Sigmoid colon (tissue), 7 donors: ENCODE measurements around the gene ATP2B3. TPM values are rescaled to one million over a fixed set of nuclear protein-coding genes. Genes with fewer than 3 reads are reported as not detected.
A peak's percentile ranks its signal among the peaks of the same experiment; 100 is the strongest.

Experiments used
- DNase-seq: peaks from one replicate; pipeline ENCODE4 v3.0.0-alpha.2; 2019
- H3K27ac ChIP-seq, 4 donors: fragments of 200-600 bp; sonication (generic); one replicate each; pipeline ENCODE4 v1.5.1; 2016 to 2019; ENCODE audit warnings: mild to moderate bottlenecking in 1 of 4
- H3K27me3 ChIP-seq, 3 donors: fragments of 200-600 bp; sonication (generic); one replicate each; pipeline ENCODE4 v1.5.1; 2019; ENCODE audit warnings: mild to moderate bottlenecking in 1 of 3
- H3K36me3 ChIP-seq, 4 donors: fragments of 200-600 bp; sonication (generic); one replicate each; pipeline ENCODE4 v1.5.1; 2016 to 2019
- H3K4me1 ChIP-seq, 4 donors: fragments of 200-600 bp; sonication (generic); one replicate each; pipeline ENCODE4 v1.5.1; 2017 to 2019
- H3K4me3 ChIP-seq, 4 donors: fragments of 200-600 bp; sonication (generic); one replicate each; pipeline ENCODE4 v1.5.1; 2017 to 2019; ENCODE audit warnings: mild to moderate bottlenecking in 2 of 4, moderate library complexity in 1 of 4
- H3K9me3 ChIP-seq, 4 donors: fragments of 200-600 bp in 3 of 4; sonication (generic) in 3 of 4; one replicate each; pipeline versions ENCODE4 v1.5.1 to v1.6.1; 2013 to 2019
- CTCF ChIP-seq, 4 experiments: fragments of 450-650 bp in 3 of 4; fragments of 200-600 bp in 1 of 4; IDR thresholded peaks; one replicate each; pipeline ENCODE4 v1.5.1; 2016 to 2019; ENCODE audit warnings: antibody characterized with exemption in 4 of 4, mild to moderate bottlenecking in 3 of 4, moderate library complexity in 2 of 4
- EP300 ChIP-seq, 4 donors: sonication (generic); formaldehyde crosslinking; IDR thresholded peaks; one replicate each; pipeline ENCODE4 v1.6.1; 2017; ENCODE audit warnings: antibody characterized with exemption in 4 of 4
- POLR2A ChIP-seq, 2 donors: fragments of 450-650 bp; IDR thresholded peaks; one replicate each; pipeline ENCODE4 v1.6.1; 2016; ENCODE audit warnings: antibody characterized with exemption in 2 of 2, mild to moderate bottlenecking in 2 of 2, moderate library complexity in 2 of 2
- POLR2AphosphoS5 ChIP-seq, 4 donors: sonication (generic); formaldehyde crosslinking; IDR thresholded peaks; one replicate each; pipeline ENCODE4 v1.6.1; 2017; ENCODE audit warnings: antibody characterized with exemption in 4 of 4
- WGBS, 2 donors: extraction: QIAGEN DNeasy Blood & Tissue Kit; methylation state at CpG; one replicate each; pipeline ENCODE4 v1.1.7; 2013; 5-methylcytosine and 5-hydroxymethylcytosine counted together
- intact Hi-C: fragments of 100-400 bp; cut with DNase I; formaldehyde crosslinking; loops from one replicate; pipeline ENCODE4 v1.15.1; 2023
- polyA plus RNA-seq, 3 donors: library from polyadenylated mRNA; stranded (reverse); fragments of 200-250 nt; gene quantifications; one replicate each; pipeline ENCODE4 v1.2.3, GENCODE V29; 2013
- total RNA-seq, 4 donors: library from RNA; depleted of rRNA; stranded (reverse); fragments of >200 nt; gene quantifications; one replicate each; pipeline ENCODE4 v1.1.0, GENCODE V29; 2016
- donor health status: healthy with polysubstance abuse.
- donor health status: Bipolar disorder and iron deficiency.
- donor health status: healthy.

Gene ATP2B3
- total and polyA plus RNA-seq, 7 donors, result under 0.01 to 0.95 (median 0.26) TPM; not detected in 2

- H3K9me3 ChIP-seq, result no peaks in the 10 kb centered on the region
- 67 to 75% methylated on average over 6 of the region's 6 CpGs for WGBS, 2 donors
- H3K4me3 ChIP-seq, result no peak overlapping the region
Observed at GRCh38 chrX:153596981-153597750, 79.7 kb downstream of the ATP2B3 start.

GRCh38 chrX:153598541-153599191, 81.2 kb downstream of the ATP2B3 start, which contains the start of gene CCNQ:
CCNQ (minus strand) TSS chrX:153599139; CDS start chrX:153599073, 66 bp downstream.
- H3K27me3 ChIP-seq, result no peaks in the 10 kb centered on the region
- DNase-seq, result no peak
- no peaks in the 10 kb centered on the region for H3K9me3 ChIP-seq
- no peak for TF ChIP-seq CTCF (IDR thresholded peaks at IDR 0.05)
- TF ChIP-seq POLR2AphosphoS5 (IDR thresholded peaks at IDR 0.05), result peak in 1 of 4 donors; percentile 26
- no peak for TF ChIP-seq EP300 (IDR thresholded peaks at IDR 0.05)
- no peak for TF ChIP-seq POLR2A (IDR thresholded peaks at IDR 0.05)
- peaks cover 0 to 22% (median 14%) of the 10 kb centered on the region in 4 donors for H3K4me1 ChIP-seq
- 1% methylated on average over 78 to 79 of the region's 79 CpGs for WGBS, 2 donors
- peak within 1 kb of the TSS; percentile 51 to 80 (median 74) for H3K4me3 ChIP-seq
- intact Hi-C loops, result loop anchor here (5.0 kb wide), 1 partner anchor 49 kb away; the partner anchor contains the start of gene DUSP9
- H3K27ac ChIP-seq, result peak within 1 kb of the TSS; percentile 78 to 79 (median 78)
- peaks cover 0 to 11% (median 2%) of the 10 kb centered on the region in 4 donors for H3K36me3 ChIP-seq

More at GRCh38 chrX:153596981-153597750, 79.7 kb downstream of the ATP2B3 start:
- Histone ChIP-seq H3K4me1 (peaks cover 0 to 22% (median 14%) of the 10 kb centered on the region in 4 donors), H3K27me3 (no peaks in the 10 kb centered on the region), H3K27ac (no peak overlapping the region), H3K36me3 (peaks cover 0 to 26% (median 2%) of the 10 kb centered on the region in 4 donors)
- no peak for DNase-seq
- intact Hi-C loops, result loop anchor here (5.0 kb wide), 1 partner anchor 50 kb away; the partner anchor contains the start of gene DUSP9
- TF ChIP-seq EP300 (IDR thresholded peaks at IDR 0.05), result no peak
- TF ChIP-seq POLR2A (IDR thresholded peaks at IDR 0.05), result no peak
- TF ChIP-seq POLR2AphosphoS5 (IDR thresholded peaks at IDR 0.05), result no peak
- TF ChIP-seq CTCF (IDR thresholded peaks at IDR 0.05), result no peak

DNA sequence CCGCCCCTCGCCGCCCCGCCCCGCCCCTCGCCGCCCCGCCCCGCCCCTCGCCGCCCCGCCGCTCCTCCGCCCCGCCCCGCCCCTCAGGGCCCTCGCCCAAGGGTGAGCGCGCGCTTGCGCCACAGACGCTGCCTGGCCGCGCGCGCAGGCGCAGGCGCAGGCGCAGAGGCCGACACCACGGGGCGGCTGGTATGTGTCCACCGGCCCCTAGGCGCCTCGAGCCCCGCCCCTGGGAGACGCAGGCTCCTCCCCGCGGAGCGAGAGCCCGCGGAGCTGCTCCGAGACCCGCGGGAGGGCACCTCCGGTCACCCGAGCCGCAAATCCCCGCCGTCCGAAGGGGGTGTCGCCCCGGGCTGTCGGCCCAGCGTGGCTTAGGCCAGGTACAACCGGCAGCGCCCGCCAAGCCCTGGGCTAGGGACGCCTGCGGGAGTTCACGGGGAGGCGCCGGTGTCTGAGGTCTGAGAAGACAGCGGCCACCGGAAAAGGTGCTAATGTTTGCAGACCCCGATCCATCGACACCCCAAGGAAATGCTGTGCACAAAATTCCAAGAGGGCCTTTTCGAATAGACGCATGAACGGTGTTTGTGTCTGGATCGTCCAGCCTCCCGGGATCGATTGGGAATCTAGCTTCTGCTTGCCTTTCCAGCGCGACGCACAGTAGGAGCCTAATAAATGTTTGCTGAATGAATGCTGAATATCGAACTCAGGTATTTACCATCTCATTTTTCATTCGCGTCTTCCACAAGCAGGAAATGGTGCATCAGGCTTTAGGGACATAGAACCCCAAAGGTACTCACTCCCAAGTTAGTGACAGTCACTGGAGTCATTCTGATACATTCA, 82.0 kb downstream of the ATP2B3 start:
- H3K4me1 ChIP-seq, result peaks cover 0 to 22% (median 14%) of the 10 kb centered on the region in 4 donors
- H3K27ac ChIP-seq, result peak overlapping the region; percentile 75 to 78 (median 76)
- no peaks in the 10 kb centered on the region for H3K27me3 ChIP-seq
- peak; percentile 94 for DNase-seq
- peaks cover 0 to 3% (median 0%) of the 10 kb centered on the region in 4 donors for H3K36me3 ChIP-seq
- intact Hi-C loops, result loop anchor here (5.0 kb wide), 2 partner anchors 42 to 48 kb away; partner anchors contain the start of gene DUSP9
- peak overlapping the region; percentile 48 to 80 (median 74) for H3K4me3 ChIP-seq
- no peaks in the 10 kb centered on the region for H3K9me3 ChIP-seq
- WGBS, 2 donors, result 0% methylated on average over 75 to 79 of the region's 79 CpGs
- TF ChIP-seq POLR2A (IDR thresholded peaks at IDR 0.05) (no peak), POLR2AphosphoS5 (IDR thresholded peaks at IDR 0.05) (peak in 3 of 4 donors; percentile 9 to 50 (median 41)), EP300 (IDR thresholded peaks at IDR 0.05) (no peak), CTCF (IDR thresholded peaks at IDR 0.05) (no peak)

GRCh38 chrX:153600032-153600373, 82.6 kb downstream of the ATP2B3 start:
- H3K27ac ChIP-seq, result peak overlapping the region in 2 of 4 donors; percentile 75 to 78
- H3K9me3 ChIP-seq, result no peaks in the 10 kb centered on the region
- intact Hi-C loops, result loop anchor here (5.0 kb wide), 1 partner anchor 43 kb away; no protein-coding TSS in a partner anchor
- peaks cover 0 to 22% (median 14%) of the 10 kb centered on the region in 4 donors for H3K4me1 ChIP-seq
- TF ChIP-seq POLR2AphosphoS5 (IDR thresholded peaks at IDR 0.05), result no peak
- TF ChIP-seq EP300 (IDR thresholded peaks at IDR 0.05), result no peak
- no peak for TF ChIP-seq CTCF (IDR thresholded peaks at IDR 0.05)
- no peak for TF ChIP-seq POLR2A (IDR thresholded peaks at IDR 0.05)
- peak overlapping the region; percentile 48 to 80 (median 58) for H3K4me3 ChIP-seq
- WGBS, 2 donors, result 0 to 2% methylated on average over 2 of the region's 2 CpGs
- no peaks in the 10 kb centered on the region for H3K36me3 ChIP-seq
- H3K27me3 ChIP-seq, result no peaks in the 10 kb centered on the region
- DNase-seq, result no peak
